NCI-H1694 treated with DMSO at 0.1 percent for 48 hours (cell line): ENCODE data around the gene SPTAN1.
"Not testable (repeated sequence)": the region's sequence is repeated elsewhere in the genome, so short reads cannot be mapped to it uniquely, and the experiment has no call there.

ENCODE experiments used
- DNase-seq: peaks from one replicate; lab custom pipeline; 2025; lab: John Stamatoyannopoulos, UW

The SPTAN1 gene

DNA sequence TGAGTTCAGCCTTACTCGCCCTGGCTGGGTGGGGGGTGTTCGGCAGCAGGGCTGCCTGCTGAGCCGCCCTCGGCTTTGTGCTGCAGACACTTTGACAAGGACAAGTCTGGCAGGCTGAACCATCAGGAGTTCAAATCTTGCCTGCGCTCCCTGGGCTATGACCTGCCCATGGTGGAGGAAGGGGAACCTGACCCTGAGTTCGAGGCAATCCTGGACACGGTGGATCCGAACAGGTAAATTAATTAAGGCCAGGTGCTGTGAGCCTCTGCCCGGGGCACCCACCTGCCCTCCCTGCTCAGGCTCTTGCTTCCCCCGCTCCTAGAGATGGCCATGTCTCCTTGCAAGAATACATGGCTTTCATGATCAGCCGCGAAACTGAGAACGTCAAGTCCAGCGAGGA, 80.1 kb downstream of the SPTAN1 start:
- no peak for DNase-seq

DNA sequence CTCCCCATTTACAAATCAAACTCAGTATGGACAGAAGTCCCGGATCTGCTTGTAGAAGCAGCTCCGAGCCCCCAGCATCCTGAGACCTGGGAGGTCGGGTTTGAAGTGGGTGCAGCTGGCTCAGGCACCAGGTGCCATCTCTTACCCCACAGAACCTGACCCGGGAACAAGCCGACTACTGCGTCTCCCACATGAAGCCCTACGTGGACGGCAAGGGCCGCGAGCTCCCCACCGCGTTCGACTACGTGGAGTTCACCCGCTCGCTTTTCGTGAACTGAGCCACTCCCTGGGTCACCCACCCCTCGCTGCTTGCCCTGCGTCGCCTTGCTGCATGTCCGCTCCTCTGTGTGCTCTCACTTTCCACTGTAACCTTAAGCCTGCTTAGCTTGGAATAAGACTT, 80.7 kb downstream of the SPTAN1 start:
- DNase-seq: no peak

DNA sequence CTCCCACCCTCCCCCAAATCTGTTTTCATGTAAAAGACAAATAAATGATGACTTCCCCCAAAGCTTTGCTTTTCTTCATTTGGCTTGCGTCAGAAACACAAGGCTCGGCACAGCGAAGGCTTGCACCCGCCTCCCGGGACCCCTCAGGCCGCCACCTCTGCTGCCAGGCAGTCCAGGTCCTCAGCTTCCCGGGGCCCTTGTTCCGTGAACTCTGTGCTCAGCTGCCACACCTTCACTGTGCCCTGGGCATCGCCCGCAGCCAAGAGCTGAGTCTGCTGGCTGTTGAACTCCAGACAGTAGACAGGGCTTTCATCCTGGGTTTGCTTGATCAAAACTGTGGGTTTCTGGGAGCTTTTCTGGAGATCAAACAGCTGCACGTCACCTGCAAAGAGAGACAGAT, 81.2 kb downstream of the SPTAN1 start:
- no peak for DNase-seq

DNA sequence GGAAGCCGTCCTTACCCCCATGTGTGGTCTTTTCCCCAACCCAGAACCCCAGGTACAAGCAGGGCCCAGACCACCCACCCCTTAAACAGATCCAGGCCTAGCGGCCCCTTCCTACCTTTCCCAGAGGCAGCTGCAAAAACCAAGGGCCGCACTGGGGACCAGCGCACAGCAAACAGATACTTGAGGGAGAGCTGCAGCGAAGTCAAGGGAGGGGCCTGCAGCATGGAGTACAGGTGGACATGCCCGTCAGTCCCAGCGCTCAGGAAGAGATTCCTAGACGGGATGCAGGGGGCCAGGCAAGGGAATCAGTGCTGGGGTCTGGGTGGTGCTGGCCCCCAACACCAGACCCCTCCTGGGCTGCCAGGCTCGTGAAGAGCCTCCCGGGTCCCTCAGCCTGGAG, 81.7 kb downstream of the SPTAN1 start:
- no peak for DNase-seq

DNA sequence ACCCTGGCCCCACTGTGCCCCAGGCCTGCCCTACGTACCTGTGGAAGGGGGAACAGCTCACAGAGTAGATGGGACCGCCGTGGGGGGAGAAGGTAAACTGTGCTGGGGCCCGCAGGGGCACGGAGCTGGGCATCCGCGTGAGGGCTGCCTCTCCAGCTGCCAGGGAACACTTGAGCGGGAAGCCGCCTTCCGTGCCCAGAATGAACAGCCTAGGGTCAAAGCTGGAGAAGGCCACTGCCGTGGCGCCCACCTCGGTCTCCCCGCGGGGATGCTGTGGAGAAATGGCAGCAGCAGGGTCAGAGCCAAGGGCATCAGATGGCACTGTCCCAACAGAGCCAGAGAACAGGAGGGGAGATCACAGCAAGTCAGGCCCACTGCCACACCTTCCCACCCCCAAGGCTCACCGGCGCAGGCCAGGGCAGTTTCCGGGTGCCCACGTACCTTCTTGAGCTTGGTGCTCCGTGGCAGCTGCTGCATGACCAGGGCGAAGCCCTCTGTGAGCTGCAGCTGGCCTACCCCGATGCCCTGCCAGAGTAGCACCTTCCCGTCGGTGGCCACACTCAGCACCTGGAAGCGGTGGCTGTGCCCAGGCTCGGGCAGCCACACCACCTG, 82.4 kb downstream of the SPTAN1 start:
- DNase-seq: no peak

DNA sequence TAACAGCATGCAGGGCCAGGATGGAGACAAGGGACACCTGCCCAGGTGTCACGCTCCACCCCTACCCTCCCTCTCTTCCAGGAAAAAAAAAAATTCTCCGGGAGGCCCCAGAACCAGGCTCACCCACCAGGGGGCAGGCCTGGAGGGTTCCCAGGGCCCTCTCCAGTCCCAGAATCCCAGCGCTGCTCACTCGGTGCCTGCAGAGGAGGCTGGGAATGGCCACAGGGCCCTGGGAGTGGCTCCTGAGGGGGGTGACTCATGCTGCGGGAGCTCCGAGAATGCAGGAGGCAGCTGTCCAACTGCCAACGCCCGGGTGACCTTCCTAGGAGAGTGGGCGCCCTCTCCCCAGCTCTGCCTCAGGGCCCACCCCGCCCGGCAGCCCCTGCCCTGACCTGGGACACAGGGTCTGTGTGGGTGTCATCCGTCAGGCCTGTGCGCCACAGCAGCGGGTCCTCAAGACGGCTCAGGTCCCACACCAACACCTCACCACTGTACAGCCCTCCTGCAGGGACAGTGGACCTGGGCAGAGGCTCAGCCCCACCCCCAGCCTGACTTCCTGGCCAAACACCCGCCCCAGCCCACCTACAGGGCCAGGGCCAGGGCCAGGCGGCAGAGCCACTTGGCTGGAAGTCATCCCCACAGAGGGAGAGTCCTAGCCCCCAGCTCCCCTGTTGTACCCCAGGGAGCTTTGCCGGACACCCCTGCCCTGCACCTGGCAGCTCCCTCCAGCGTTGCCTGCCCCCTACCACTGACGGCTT, 83.1 kb downstream of the SPTAN1 start:
- DNase-seq: peak; percentile 30

DNA sequence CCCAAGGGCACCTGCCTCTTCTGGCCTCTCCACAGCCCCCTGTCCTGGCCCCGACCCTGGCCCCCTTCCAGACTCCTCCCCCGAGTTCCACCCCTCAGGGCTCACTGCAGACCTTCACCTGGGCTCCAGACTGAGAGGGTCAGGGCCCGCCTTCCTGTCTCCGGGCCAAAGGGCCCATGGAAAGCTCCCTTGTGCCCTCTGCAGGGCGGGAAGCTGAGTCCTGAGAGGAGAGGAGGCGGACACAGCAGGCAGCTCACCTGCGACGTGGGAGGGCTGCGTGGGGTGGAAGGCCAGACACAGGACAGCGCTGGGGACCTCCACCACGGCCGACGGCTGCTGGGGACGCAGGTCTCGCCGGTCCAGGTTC, 83.6 kb downstream of the SPTAN1 start:
- DNase-seq: no peak

DNA sequence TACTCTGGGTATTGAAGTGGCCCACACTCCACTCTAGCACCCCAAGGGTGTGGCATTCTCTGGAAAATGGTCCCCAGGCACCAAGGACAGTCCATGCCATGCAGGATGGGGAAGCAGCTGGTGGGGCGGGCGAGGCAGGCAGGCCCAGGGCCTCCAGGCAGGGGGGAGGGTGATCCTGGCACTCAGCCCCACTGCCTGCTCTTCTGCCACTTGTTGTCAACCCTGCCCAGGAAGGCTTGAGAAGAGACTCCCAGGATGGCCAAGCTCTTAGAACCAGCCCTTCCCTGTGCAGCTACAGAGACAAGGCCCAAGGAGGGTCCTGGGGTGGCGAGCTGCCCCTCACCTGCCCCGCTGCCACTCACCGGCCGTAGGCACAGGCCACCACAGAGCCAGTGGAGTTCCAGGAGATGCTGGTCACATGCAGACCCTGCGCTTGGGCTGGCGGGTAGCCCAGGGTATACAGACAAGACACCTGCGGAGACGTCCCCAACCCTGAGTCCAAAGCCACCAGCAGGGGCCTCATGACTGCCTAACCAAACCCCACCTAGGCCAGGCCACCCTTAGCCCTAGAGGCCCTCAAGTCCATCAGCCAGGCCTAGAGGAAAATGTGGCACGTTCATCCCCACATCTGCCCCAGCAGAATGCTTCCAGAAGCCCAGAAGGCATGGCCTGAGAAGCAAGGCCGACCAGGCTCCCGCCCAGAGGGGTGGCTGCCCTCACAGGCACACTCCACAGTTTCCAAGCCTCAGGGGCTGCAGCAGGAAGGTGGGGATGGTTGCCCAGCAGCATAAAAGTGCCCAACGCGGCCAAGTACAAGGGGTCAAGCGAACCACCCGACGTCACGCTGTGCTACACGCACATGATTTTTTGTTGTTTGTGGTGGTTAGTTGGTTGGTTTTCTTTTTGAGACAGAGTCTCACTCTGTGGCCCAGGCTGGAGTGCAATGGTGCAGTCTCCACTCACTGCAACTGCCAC, 84.5 kb downstream of the SPTAN1 start:
- DNase-seq: peak; percentile 33

DNA sequence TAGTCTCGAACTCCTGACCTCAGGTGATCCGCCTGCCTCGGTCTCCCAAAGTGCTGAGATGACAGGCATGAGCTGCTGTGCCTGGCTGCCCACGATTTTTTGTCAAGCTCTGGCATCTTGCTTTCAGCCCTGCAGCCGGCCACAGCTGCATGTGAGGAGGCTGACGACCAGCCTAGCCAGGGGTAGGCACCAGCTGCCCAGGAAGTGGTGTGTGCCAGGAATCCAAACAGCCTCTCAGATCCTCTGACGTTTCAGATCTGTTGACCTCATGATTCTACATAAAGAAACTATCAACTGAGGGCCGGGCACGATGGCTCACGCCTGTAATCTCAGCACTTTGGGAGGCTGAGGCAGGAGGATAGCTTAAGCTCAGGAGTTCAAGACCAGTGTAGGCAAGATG, 85.3 kb downstream of the SPTAN1 start:
- DNase-seq: no peak

DNA sequence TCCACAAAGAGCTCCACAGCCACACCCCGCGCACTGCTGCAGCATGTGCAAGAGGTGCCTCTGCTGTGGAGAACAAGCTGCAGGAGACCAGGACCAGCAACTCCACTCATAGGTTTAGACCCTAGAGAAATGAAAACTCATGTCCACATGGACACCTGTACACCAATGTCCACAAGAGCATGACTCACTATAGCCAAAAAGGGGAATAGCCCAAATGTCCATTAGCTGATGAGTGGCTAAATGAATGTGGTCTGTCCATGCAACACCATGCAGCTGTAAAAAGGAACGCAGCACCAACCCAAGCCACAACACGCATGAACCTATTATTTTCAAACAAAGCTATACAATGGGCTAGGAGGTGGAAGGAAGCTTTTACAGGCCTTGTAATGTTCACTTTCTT, 86.2 kb downstream of the SPTAN1 start:
- DNase-seq: no peak

DNA sequence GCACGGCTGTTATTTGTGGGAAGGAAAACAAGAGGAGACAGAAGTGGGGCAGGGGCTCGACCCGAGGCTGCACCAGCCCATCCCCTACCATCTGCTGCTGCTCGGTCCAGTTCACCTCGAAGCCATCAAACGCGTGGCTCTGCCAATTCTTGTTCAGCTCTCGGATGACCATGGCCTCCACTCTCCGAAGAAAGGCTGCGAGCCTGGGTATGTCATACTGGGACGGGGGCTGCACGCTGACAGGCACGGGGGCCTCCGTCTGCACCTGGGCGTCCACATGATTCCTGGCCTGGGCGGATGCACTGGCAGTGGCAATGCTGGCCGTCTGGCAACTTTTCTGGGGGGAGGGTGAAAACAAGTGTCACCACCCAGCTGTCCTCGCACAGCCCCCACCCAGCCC, 88.2 kb downstream of the SPTAN1 start:
- no peak for DNase-seq

DNA sequence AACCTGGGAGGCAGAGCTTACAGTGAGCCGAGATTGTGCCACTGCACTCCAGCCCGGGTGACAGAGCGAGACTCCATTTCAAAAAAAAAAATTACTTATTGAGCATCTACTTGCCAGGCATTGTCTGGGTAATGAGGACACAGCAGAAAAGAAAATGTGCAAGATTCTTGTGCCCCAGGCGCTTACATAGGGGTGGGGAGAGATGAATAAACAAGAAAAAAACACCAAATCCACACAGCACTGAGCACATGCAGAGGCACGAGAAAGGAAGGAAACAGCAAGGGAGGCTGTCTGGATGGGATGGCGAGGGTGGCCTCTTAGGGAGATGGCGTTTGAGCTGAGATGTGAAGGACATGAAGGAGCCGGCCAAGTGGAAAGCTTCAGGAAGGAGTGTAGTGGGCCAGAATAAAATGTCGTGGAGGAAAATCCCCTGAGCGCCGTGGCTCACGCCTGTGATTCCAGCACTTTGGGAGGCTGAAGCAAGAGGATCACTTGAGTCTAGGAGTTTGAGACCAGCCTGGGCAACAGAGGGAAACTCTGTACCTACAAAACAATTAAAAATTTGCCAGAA, 90.4 kb downstream of the SPTAN1 start:
- DNase-seq: no peak

DNA sequence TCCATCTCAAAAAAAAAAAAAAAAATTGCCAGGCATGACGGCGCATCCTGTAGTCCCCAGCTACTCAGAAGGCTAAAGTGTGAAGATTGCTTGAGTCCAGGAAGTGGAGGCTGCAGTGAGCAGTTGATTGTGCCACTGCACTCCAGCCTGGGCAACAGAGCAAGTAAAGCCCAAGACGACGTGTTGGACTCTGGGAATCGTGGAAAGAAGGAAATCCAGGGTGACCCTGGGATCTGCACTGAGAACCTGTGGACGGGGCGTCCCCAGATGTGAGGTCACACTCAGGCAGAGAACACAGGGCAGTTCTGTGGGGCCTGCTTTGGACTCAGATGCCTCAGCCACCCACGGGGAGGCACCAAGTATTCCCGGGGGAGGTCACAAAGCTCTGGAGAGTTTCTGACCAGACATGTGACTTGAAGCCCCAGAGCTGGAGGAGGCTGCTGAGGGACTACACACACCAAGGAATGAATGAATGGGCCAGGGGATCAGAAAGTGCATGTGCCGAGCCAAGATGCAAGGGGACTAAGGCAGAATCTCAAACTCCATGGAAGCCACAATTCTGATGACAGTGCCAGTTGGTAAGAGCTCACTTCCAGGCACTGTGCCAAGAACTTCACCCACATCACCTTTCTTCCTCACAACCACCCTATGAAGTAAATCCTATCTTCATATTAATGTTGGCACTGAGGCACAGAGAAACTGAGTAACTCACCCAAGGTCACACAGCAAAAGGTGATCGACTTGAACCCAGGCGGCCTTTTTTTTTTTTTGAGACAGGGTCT, 91.3 kb downstream of the SPTAN1 start:
- DNase-seq: no peak

DNA sequence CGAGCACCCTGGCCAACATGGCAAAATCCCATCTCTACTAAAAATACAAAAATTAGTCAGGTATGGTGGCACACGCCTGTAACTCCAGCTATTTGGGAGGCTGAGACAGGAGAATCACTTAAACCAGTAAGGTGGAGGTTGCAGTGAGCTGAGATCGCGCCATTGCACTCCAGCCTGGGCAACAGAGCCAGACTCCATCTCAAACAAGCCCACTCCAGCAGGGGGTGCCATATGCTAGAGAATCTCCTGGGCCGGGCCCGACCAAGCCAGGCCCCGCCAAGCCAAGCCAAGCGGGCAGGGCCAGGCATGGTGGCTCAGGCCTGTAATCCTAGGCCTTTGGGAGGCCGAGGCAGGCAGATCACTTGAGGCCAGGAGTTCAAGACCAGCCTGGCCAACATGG, 95.8 kb downstream of the SPTAN1 start:
- not testable (repeated sequence) for DNase-seq

DNA sequence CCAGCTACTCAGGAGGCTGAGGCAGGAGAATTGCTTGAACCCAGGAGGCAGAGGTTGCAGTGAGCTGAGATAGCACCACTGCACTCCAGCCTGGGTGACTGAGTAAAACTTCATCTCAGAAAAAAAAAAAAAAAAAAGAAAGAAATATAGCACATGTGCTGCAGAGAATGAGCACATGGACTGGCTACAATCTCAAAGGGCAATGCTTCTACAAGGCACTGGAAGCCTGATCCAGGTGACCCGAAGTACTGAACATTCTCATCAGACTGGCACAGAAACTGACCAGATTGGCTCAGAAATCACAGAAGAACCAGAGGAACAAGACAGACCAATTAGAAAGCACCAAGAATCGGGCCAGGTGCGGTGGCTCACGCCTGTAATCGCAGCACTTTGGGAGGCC, 99.4 kb downstream of the SPTAN1 start:
- DNase-seq: no peak

DNA sequence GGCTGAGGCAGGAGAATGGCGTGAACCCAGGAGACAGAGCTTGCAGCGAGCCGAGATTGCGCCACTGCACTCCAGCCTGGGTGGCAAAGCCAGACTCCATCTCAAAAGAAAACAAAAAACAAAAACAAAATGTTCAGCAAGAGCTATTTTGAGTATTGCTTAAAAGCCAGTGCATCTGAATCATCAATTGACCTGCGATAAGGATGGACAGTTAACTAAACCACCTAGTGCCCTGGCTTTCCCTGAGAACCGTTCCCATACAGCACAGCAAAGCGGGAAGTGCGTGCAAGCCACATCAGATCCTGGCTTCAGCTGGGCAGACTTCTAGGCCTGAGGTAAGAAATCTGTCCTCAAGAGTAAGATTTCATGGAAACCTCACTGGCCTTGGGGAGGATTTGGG, 101.5 kb downstream of the SPTAN1 start:
- DNase-seq: no peak

DNA sequence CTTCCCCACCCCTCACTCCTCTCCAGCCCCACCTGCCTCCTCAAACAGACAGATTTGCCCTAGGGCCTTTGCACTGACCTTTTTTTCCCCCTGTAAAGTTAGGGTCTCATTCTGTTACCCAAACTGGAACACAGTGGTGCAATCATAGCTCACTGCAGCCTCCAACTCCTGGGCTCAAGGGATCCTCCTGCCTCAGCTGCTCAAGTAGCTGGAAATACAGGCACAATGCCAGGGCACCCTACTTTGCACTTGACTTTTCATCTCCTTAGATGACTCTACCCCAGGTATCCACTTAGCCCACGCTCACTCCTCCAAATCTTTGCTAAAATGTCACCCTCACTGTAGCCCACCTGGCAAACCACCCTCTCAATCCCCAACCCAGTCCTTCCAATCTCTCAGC, 102.1 kb downstream of the SPTAN1 start:
- DNase-seq: no peak

DNA sequence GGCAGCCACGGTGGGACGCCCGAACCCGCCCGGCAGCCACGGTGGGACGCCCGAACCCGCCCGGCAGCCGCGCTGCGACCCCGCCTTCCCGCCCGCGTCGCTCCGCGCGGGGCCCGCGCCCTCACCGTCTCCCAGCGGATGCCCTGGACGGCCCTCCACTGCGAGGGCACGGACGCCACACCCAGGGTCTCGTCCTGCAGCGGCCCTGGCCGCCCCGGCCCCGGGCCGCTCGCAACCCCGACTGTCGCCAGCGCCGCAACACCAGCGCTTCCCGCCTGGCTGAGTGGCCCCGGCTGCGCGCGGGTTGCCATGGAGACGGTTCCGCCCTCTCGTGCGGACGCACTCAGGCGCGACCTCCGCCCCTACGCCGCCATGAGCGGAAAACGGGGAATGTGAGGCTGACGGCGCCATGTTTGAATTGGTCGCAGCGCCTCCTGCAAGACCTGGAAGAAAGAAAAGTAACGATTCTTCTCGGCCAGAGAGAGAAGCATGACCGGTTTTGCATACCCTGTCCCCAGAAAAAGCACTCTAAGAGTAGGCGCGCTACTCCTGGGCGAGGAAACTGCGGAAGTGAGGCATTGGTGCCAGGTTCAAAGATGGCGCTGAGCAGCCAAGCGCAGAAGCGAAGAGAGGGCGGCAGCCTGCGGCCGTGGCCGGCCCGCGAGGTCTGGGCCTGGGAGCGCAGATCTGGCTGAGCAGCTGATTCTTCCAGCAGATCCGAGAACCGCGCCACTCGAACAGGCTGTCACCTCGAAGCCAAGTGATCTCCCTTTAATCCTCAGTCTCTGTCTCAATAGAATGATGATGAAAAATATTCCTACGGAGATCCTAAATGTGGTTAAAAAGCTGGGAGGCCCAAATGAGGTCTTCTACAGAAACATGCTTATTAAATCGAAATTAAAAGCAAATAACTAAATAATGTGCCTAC, 104.3 kb downstream of the SPTAN1 start, which contains the start of gene DYNC2I2:
Gene DYNC2I2, minus strand, starts transcription at position 432 of the 928 bp plus-strand sequence. Its CDS starts 121 bp downstream, at position 311.
- DNase-seq: peak; percentile 71

DNA sequence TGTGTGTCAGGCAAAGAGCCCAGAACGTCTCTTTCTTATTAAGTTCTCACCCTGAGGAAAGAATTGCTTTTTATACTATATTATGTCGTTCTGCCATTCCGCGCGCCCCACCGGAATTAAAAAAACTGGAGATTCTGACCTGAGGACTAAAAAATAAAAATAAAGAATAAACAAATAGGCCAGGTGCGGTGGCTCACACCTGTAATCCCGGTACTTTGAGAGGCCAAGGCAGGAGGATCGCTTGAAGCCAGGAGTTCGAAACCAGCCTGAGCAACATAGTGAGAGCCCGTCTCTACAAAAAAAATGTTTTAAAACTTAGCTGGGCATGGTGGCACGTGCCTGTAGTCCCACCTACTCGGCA, 104.9 kb downstream of the SPTAN1 start:
- no peak for DNase-seq

DNA sequence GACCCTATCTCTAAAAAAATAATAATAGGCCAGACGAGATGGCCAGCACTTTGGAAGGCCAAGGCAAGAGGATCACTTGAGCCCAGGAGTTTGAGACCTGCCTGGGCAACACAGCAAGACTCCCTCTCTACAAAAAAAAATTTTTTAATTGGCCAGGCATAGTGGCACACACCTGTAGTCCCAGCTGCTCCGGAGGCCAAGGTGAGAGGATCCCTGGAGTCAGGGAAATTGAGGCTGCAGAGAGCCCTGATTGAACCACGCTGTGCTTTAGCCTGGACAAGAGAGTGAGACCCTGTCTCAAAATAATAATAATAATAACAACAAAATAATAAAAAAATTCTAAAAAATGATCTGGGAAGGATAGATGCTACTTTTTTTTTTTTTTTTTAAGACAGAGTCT, 105.4 kb downstream of the SPTAN1 start:
- no peak for DNase-seq
